Keratinocyte (primary cell): ENCODE results near the gene AFMID. TPM values are rescaled to one million over a fixed set of nuclear protein-coding genes. Genes with fewer than 3 reads are reported as not detected.

ENCODE experiments used
- DNase-seq: peaks from one replicate; pipeline ENCODE4 v3.0.0-alpha.2; 2011; ENCODE audit warnings: low read depth, missing footprints, low spot score
- FAIRE-seq: peaks from 2 replicates; lab custom pipeline; 2011; peaks lifted over from hg19 to GRCh38; lab: Jason Lieb, UNC
- H2AFZ ChIP-seq: 2 replicates; pipeline ENCODE4 v1.6.0; 2012; ENCODE audit warnings: low read length, control low read depth, inconsistent platforms; ENCODE audit not compliant: control insufficient read depth
- H3K27ac ChIP-seq: 2 replicates; pipeline ENCODE4 v1.5.1; 2011; ENCODE audit warnings: low read length; ENCODE audit not compliant: control insufficient read depth, insufficient read depth
- H3K27me3 ChIP-seq: 3 replicates; pipeline ENCODE4 v1.6.0; 2011; ENCODE audit warnings: low read length; ENCODE audit not compliant: control insufficient read depth, insufficient read depth; ENCODE audit errors: extremely low read depth
- H3K36me3 ChIP-seq, 2 experiments: 2 replicates in 1 of 2; 3 replicates in 1 of 2; pipeline ENCODE4 v1.5.1; 2011; ENCODE audit warnings: low read length in 2 of 2, mild to moderate bottlenecking in 1 of 2; ENCODE audit not compliant: control insufficient read depth in 2 of 2, insufficient read depth in 2 of 2; ENCODE audit errors: extremely low read depth in 1 of 2
- H3K4me1 ChIP-seq: 3 replicates; pipeline ENCODE4 v1.5.1; 2011; ENCODE audit warnings: low read length; ENCODE audit not compliant: control insufficient read depth, insufficient read depth; ENCODE audit errors: extremely low read depth
- H3K4me2 ChIP-seq: 3 replicates; pipeline ENCODE4 v1.6.0; 2011; ENCODE audit warnings: low read depth, low read length; ENCODE audit not compliant: control insufficient read depth, insufficient read depth; ENCODE audit errors: extremely low read depth
- H3K4me3 ChIP-seq, 3 experiments: fragments of 200-600 bp in 1 of 3; sonication (generic) in 1 of 3; 2 replicates in 2 of 3; 3 replicates in 1 of 3; pipeline ENCODE4 v1.5.1; 2011 to 2016; ENCODE audit warnings: low read length in 3 of 3, mild to moderate bottlenecking in 3 of 3, control low read depth in 2 of 3, inconsistent platforms in 1 of 3, low read depth in 1 of 3, mixed read lengths in 1 of 3, mixed run types in 1 of 3, moderate library complexity in 1 of 3; ENCODE audit not compliant: control insufficient read depth in 2 of 3, insufficient read depth in 2 of 3; ENCODE audit errors: extremely low read depth in 1 of 3
- H3K79me2 ChIP-seq: 2 replicates; pipeline ENCODE4 v1.6.0; 2012; ENCODE audit warnings: low read length; ENCODE audit not compliant: control insufficient read depth, insufficient read depth
- H3K9ac ChIP-seq: 3 replicates; pipeline ENCODE4 v1.6.0; 2011; ENCODE audit warnings: low read length; ENCODE audit not compliant: control insufficient read depth, insufficient read depth; ENCODE audit errors: extremely low read depth
- H3K9me1 ChIP-seq: 3 replicates; pipeline ENCODE4 v1.6.0; 2011; ENCODE audit warnings: low read length; ENCODE audit not compliant: control insufficient read depth, insufficient read depth; ENCODE audit errors: extremely low read depth
- H3K9me3 ChIP-seq: 2 replicates; pipeline ENCODE4 v1.5.1; 2012; ENCODE audit warnings: low read depth, low read length; ENCODE audit not compliant: control insufficient read depth
- H4K20me1 ChIP-seq: 3 replicates; pipeline ENCODE4 v1.6.0; 2011; ENCODE audit warnings: low read length; ENCODE audit not compliant: control insufficient read depth, insufficient read depth; ENCODE audit errors: extremely low read depth
- EZH2 ChIP-seq: IDR thresholded peaks from one replicate; pipeline ENCODE4 v1.6.1; 2012; ENCODE audit warnings: inconsistent platforms, mild to moderate bottlenecking, low read length, moderate library complexity
- dilution Hi-C: fragments of 300-500 bp; cut with MboI; formaldehyde crosslinking; loops from one replicate; pipeline ENCODE4 v1.7.0; 2020; ENCODE audit warnings: low sequenced_read_pairs; ENCODE audit not compliant: extremely low pct_ligation_motif_present
- polyA plus RNA-seq, 5 experiments: library from polyadenylated mRNA; depleted of rRNA in 3 of 5; stranded (reverse) in 3 of 5; stranded (forward) in 1 of 5; unstranded in 1 of 5; fragments of >200 nt; gene quantifications; 1 replicate in 1 of 5; 2 replicates in 3 of 5; 3 replicates in 1 of 5; pipeline versions ENCODE4 v1.2.1 to v1.2.3, GENCODE V29; 2011 to 2012; ENCODE audit warnings: missing spikeins in 2 of 5, low read depth in 1 of 5, low replicate concordance in 1 of 5
- TF ChIP-seq, protein P1 (sequence below), 3 experiments: IDR thresholded peaks in 1 of 3; conservative IDR thresholded peaks in 1 of 3; optimal IDR thresholded peaks in 1 of 3; 2 replicates in 2 of 3; 3 replicates in 1 of 3; pipeline versions ENCODE3 to v1.5.1; 2011; ENCODE audit warnings: low read length in 3 of 3, mild to moderate bottlenecking in 3 of 3, moderate library complexity in 2 of 3, control low read depth in 1 of 3, inconsistent platforms in 1 of 3; ENCODE audit not compliant: insufficient read depth in 2 of 3; ENCODE audit errors: extremely low read depth in 1 of 3

AFMID gene
- polyA plus RNA-seq, 1 donor (not counting 4 experiments of a cell fraction or from before 2014, with no cell fraction given), result 21.6 TPM

DNA sequence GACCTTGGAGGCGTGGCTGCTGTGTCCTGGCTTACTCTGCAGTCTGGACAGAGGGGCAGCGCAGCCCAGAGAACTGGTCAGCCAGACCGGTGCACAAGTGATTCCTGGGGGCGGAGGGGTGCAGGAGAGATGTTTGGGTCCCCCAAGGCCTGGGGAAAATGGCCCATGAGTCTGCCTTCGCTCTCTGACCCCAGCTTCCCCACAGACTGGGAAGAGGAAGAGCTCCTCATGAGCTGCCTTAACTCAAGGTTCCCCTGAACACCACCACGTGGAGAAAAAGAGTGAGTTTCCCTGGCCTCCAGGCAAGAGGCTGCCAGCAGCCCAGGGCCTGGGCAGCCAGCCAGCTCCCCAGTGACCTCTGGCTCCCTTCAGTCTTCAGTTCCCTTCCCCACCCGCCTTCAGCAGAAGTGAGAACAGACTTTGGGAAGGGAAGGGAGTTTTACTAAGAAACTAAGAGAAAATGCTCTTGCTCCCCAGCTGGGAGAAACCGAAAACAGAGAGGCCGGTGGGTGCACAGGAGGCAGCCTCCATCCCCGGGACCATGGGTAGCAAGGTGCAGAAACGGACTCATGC is 42.9 kb upstream of the AFMID start:
- Histone ChIP-seq H3K79me2 (no peaks in the 10 kb centered on the region), H4K20me1 (no peaks in the 10 kb centered on the region), H3K4me3 (no peak overlapping the region), H3K36me3 (no peaks in the 10 kb centered on the region), H3K9me3 (no peaks in the 10 kb centered on the region), H3K4me1 (peaks cover 44% of the 10 kb centered on the region), H2AFZ (no peak overlapping the region), H3K27me3 (peaks cover 8% of the 10 kb centered on the region), H3K9me1 (no peaks in the 10 kb centered on the region), H3K9ac (no peak overlapping the region), H3K27ac (no peak overlapping the region), H3K4me2 (peak overlapping the region; percentile 3)
- FAIRE-seq (no peak), DNase-seq (no peak)
- dilution Hi-C loops, result no loop called here
- no peak for TF ChIP-seq EZH2
- TF ChIP-seq, protein P1, sequence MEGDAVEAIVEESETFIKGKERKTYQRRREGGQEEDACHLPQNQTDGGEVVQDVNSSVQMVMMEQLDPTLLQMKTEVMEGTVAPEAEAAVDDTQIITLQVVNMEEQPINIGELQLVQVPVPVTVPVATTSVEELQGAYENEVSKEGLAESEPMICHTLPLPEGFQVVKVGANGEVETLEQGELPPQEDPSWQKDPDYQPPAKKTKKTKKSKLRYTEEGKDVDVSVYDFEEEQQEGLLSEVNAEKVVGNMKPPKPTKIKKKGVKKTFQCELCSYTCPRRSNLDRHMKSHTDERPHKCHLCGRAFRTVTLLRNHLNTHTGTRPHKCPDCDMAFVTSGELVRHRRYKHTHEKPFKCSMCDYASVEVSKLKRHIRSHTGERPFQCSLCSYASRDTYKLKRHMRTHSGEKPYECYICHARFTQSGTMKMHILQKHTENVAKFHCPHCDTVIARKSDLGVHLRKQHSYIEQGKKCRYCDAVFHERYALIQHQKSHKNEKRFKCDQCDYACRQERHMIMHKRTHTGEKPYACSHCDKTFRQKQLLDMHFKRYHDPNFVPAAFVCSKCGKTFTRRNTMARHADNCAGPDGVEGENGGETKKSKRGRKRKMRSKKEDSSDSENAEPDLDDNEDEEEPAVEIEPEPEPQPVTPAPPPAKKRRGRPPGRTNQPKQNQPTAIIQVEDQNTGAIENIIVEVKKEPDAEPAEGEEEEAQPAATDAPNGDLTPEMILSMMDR (optimal IDR thresholded peaks at IDR 0.05 in 1 of 3, IDR thresholded peaks at IDR 0.05 in 1 of 3, conservative IDR thresholded peaks at IDR 0.05 in 1 of 3; ENCODE audit: extremely low read depth in 1 of 3, insufficient read depth in 2 of 3, low read length in 3 of 3), result no peak

- Histone ChIP-seq H3K27ac (no peak overlapping the region), H3K9me3 (no peaks in the 10 kb centered on the region), H3K79me2 (no peaks in the 10 kb centered on the region), H4K20me1 (no peaks in the 10 kb centered on the region), H3K4me2 (no peak overlapping the region), H3K27me3 (peaks cover 8% of the 10 kb centered on the region), H3K9me1 (no peaks in the 10 kb centered on the region), H3K4me3 (no peak overlapping the region), H2AFZ (no peak overlapping the region), H3K36me3 (no peaks in the 10 kb centered on the region), H3K4me1 (peaks cover 43% of the 10 kb centered on the region), H3K9ac (no peak overlapping the region)
- TF ChIP-seq EZH2, result no peak
- TF ChIP-seq, protein P1 (optimal IDR thresholded peaks at IDR 0.05 in 1 of 3, IDR thresholded peaks at IDR 0.05 in 1 of 3, conservative IDR thresholded peaks at IDR 0.05 in 1 of 3; ENCODE audit: extremely low read depth in 1 of 3, insufficient read depth in 2 of 3, low read length in 3 of 3), result no peak
- FAIRE-seq (no peak), DNase-seq (no peak)
- dilution Hi-C loops, result no loop called here
These were observed 42.2 kb upstream of the AFMID start for GRCh38 chr17:78144736-78145641.
